Stimulated activated CD8-positive, alpha-beta memory T cell treated with anti-CD3 and anti-CD28 coated beads, Interleukin-7, amount 100 ng/mL, for 1 hour (primary cell): ENCODE data around the gene PPP1R13B.

Experiments
- DNase-seq, 2 donors: peaks; one replicate each; pipeline ENCODE4 v3.0.0-alpha.2; 2020; ENCODE audit warnings: low read depth in 2 of 2

The PPP1R13B gene

DNA sequence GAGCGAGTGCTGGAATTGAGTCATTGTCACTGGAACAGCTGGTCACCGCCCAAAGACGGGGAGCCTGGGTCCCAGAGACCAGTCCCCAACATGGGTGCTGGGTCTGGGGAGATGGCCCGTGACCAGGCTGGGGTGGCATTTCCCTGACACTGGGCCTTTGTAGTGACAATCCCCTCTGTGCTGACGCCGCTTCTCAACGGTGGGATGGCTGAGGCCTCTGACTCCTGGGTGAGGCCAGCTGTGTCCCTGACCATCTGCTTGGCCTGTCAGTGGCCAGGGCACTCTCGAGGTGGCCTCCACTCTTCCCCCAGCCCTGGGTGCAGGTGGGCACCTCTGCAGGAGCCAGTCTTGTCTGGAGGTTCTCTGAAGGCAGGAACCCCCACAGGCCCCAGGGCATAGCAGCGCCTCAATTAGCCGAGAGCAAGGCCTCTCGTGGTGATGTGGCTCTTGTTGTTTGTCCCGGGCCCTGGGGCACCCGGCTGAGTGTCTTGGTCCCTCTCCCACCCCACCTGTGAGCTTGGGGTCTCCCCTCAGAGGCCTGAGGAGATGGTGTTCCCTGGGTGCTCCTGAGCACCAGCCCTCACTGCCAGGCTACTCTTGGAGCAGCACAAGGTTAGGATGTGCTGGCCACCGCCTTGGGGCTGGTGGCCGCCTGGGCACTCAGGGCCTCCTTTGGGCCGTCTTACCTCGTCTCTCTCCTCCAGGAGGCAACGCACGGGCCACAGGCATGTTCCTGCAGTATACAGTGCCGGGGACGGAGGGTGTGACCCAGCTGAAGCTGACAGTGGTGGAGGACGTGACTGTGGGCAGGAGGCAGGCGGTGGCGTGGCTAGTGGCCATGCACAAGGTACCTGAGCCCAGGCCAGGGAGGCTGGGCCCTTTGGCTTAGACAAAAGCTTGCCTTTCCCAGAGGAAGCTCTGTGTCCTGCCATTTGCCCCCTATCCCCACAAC, 115.2 kb downstream of the PPP1R13B start:
- no peak for DNase-seq

DNA sequence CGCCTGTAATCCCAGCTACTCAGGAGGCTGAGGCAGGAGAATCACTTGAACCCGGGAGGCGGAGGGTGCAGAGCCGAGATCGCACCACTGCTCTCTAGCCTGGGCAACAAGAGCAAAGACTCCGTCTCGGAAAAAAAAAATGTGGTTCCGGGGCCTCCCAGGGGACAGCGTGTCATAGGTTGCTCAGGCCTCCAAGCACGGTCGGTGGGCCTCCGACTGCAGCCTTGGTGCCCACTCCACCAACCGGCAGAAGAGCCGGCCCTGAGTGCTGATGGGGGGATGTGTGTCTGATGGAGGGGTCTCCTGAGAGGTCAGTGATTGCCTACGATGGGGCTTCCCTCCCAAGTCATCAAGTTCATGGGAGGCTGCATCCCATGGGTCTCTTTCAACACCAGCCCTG, 115.9 kb downstream of the PPP1R13B start:
- no peak for DNase-seq

DNA sequence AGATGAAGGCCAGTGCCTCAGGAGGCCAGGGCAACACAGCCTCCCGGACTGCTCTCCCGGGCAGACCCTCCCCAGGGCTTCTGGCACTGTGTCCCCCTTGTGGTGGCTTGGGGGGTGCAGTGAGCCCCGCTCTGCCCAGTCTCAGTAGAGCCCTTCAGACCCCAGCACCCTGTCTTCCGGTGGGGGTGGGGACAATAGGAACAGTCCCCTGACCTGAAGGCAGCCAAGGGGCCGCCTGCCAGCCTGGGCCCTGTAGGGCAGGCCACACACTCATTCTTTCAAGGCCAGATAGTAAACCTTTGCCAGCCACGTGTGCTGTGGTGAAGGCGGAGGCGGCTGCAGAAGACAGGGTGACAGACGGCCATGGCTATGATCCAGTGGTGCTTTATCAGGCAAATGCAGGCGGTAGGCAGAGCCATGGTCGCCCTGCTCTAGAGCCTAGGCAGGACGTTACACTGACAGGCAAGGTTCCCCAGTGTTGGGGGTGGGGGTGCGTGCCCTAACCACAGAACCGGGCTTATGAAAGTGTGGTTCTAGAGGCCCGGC, 116.8 kb downstream of the PPP1R13B start:
- DNase-seq = no peak

DNA sequence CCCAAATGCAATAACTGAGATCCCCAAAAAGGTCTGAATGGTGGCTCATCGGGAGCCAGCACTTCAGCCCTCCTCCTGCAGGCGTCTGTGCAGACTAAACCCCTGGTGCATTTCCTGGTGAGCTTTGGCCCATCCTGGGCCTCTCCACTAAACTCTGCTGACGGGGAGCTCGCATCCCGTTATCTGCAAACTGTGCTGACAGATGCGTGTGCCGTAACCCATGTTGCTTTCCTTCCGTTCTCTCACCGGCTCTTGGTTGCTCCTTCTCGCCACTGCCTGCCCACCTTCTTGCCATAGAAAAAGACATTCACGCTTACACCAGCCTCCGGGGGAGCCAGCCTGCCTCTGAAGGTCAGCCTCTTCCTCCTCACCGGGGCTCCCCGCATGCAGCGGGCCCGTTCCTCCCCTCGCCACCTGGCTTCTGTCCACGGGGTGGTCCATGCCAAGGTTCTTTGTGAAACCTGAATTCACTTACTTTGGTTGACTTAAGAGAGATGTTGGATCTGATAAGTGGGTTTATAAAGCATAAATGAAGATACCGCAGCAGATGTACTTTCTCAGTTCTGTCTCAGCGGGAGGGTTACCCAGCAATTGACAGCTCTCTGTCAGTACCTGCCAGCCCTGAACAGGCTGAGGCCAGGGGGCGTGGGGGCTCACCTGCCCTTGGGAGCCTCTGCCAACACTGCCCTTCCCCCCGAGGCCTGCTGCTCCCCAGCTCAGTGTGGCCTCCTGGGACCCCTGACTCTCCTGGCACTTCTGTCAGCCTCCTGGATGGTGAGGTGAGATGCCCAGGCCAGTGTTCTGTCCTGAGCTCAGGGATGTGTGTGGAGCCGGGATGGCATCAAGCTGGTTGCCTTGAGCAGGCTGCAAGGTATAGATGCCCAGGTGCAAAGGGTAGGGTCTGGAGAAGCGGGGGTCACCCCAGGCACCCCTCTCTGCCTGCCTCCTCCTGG, 117.6 kb downstream of the PPP1R13B start:
- DNase-seq = no peak

DNA sequence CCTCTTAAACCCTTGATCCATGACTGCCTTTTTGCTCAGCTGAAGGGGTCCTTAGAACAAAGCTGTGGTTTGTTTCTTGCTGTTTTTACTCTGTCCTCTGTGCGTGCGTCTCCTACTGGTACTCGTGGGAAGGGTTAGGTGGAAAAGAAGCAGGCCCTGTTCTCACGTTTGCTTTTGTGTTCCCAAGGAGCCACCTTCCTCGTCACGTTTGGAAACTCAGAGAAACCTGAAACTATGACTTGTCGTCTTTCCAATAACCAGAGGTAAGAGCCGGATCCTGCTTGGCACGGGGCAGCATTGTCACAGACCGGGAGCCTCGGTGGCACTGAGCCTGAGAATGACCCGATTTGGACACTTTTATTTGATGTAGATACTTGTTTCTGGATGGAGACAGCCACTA, 118.7 kb downstream of the PPP1R13B start:
- DNase-seq = no peak

DNA sequence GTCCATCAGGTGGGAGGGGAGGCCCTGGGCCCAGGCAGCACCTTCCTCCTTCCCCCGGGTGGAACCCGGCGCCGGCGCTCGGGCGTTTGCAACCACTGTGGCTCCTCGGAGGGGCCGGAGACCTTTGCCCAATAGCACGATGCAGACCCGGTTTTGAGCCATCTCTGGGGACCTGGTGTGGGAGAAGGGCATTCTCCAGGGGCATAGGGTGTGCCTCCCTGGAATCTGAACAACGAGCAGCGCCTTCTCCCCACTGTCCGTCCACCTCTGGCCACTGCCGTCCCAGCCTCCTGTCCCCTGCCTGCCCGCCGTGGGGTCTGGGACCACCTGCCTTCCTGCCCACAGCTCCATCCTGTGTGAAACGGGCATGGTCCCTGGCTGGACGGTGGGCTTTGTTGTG, 119.2 kb downstream of the PPP1R13B start:
- DNase-seq = no peak

DNA sequence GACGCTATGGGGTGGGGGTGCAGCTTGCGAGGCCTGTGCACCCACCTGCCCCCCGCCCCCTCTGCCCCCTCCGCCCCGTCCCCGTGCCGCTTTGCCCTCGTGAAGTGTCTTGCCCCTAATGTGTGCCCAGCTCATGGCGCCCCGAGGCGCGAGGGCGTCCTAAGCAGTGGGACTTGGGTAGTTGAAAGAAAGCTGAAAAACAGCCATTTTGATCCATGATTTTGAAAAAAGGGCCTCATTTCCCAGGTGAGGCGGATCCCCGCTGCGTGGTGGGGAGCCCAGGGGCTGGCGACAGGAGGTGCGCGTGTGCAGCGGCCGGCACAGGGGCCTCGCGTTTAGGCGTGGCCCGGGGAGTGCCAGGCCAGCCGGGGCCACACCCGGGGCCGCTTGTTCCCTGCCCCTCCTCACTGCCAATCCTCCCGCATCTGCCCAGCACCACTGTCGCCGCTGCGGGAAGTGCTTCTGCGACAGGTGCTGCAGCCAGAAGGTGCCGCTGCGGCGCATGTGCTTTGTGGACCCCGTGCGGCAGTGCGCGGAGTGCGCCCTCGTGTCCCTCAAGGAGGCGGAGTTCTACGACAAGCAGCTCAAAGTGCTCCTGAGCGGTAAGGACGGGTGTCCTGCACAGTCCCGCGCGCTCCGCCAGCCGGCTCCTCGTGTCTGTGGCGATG, 119.9 kb downstream of the PPP1R13B start:
- DNase-seq = no peak

DNA sequence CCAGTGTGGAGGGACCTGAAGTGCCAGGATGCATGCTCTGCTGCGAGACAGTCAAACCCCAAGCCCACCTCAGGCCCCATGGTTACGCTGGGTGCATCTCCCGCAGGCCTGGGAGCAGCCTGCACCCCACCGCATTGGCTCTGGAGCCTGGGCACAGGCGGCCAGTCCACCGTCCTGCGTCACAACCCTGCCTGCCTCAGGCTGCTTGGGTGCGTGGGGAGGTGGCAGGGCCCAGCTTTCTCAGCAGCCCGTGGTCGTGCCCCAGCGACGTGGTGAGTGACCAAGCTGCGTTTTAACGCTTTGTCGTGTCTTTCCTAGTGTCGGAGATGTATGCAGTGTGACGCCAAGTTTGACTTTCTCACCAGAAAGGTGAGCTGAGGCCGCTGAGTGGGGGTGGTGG, 120.9 kb downstream of the PPP1R13B start:
- no peak for DNase-seq

DNA sequence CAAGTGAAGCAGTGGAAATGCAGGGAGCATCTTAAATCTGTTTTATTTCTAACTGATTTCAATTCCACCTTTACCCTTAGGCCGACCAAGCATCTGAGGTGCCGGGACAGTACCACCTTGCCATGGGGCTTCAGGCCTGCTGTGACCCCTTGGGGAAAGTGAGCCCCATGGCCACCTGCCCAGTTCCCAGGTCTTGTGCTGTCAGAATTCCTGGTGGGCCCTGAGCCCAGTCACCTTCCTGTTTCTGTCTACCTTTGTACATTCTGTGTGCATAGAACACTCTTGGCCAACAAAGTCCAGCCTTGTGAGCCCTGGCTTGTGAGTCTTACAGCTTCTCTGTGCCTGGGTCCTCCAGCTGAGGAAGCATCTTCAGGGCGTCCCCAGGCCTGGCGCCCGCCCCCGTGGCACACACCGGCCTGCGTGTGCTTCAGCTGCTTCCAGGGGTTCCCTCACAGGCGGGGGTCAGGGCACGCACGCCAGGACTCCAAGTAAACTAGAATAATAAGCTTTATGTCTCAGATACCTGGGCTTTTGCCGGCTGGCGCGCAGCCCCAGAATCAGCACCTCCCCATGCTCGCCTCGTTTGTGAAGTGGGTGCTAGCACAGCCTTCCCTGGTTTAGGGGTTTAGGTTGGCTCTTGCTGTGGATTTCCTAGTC, 121.5 kb downstream of the PPP1R13B start:
- no peak for DNase-seq

DNA sequence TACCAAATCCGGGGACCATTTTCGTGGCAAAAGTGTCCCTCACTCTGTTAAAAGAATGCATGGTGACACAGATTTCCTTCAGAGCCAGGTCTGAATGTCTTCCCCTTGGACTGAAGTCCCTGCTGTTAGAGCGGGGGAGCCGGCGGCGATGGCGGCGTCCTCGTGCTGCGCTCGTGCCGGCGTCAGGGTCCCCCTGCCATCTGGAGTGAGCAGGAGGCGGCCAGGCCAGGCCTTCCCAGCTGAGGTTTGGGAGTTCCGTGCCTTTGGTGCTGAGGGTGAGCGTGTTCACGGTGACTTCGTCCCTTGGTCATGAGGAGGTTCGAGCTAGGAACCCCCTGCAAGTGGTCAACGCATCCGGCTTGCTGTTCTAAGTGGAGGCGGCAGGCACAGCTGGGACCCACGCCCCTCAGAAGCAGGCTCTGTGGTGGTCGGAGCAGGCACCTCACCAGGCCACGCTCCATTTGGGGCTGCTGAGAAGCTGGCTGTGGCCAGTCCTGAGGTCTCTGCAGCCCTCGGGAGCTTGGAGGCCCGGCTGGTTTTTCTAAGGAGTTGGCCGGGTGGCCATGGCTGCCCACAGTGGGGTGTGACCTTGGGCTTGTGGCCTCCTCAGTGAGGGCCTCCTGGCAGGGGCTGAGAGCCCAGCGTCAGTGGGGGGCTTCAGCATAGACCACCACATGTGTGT, 122.2 kb downstream of the PPP1R13B start:
- DNase-seq = no peak

DNA sequence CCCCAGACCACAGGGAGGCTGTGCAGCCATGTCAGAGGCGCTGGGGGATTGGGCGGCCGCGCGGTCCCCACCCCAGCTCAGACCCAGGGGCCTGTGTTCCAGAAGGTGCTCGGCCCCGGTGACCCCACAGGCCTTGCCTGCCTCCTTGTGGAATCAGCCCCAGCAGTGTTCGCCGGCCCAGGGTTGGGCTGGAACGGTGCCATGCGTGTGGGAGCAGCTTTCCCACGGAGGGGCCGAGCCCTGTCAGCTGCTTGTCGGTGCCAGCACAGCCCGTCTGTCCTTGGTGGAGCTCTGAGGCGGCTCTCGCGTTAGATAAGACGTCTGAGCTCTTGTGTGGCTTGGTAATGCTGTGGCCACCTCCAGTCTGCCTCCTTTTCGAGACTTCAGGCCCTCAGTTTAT, 123.3 kb downstream of the PPP1R13B start:
- DNase-seq = no peak

DNA sequence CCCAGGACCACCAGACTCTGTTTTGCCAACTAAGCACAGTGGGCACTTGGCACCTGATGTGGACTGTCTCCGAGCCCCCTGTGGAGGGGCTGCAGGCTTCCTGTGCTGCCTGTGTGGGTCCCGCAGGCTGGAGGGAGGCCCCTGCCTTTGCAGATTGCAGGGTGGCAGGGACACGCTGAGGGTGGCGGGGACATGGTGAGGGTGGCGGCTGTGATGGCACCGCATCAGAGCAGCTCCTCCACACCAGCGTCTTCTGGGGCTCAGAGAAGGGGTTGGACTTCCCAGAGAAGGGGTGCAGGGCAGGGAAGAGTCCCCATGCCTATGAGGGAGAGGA, 123.7 kb downstream of the PPP1R13B start:
- DNase-seq = no peak

DNA sequence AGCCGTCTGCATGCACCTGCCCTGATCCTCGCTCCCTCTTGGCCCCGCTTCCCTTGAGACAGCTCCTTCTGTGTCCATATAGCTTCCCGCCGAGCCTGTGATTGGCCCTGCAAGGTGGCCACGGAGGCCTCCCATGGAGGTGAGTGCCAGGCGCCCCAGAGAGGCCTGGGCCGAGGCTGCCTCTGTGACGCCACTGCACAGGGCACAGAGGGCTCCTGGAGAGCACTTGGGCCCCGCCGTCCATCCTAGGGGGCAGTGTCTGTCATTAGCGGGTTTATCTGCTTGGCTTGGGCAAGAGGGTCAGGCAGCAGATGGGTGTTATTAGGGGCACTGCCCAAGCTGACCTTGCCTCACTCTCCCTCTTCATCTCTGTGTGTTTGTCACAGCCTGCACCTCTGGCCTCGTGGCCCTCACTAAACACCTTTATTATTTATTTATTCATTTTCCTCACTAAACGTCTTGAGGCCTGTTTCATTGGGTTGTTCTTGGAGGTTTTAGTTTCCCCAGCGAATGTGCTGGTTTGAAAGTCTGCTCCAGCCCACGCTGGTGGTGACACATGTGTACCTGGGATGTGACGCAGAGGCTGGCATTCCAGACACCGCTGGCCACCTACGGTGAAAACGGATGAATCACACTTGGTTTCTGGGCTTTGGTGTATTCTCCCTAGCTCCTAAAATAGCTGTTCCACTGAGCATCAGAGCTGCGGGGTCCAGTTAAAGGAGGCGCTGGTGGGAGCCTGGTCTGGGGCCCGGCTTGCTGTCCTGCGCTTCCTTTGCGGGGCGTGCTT, 125.8 kb downstream of the PPP1R13B start:
- DNase-seq = no peak

DNA sequence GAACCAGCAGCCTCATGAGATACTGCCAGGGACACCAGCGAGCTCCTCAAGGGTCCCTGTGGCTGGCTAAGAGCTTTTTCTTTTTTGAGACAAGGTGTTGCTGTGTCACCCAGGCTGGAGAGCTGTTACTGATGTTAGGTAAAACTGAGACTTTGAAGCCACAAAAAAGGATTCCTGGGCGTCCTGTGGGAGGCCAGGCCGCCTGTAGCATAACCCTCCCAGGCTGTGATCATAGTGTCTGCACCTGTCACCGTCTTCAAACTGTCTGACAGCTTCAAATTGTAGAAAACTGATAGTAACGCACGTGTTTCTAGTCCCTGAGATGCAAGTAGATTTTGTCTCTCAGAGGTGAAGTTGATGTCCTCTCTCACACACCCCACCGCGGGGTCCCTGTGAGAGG, 127.6 kb downstream of the PPP1R13B start:
- no peak for DNase-seq

DNA sequence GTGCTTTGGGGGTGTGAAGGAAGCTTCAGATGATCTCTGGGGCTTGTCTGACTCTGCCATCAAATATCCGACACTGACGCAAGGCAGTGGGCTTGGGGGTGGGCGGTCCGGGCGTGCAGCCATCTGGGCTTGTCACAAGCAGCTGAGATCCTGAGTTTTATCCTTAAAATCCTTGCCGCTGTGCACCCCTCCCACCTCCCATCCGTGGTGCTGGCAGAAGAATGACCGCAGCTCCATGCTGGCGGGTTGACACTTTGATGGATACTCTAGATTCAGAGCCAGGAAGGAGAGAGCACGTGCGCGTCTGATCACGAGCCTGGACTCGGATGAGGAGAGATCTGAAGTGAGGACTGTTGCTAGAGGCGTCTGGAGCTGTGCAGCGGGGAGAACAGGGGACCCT, 128.8 kb downstream of the PPP1R13B start:
- DNase-seq = no peak

DNA sequence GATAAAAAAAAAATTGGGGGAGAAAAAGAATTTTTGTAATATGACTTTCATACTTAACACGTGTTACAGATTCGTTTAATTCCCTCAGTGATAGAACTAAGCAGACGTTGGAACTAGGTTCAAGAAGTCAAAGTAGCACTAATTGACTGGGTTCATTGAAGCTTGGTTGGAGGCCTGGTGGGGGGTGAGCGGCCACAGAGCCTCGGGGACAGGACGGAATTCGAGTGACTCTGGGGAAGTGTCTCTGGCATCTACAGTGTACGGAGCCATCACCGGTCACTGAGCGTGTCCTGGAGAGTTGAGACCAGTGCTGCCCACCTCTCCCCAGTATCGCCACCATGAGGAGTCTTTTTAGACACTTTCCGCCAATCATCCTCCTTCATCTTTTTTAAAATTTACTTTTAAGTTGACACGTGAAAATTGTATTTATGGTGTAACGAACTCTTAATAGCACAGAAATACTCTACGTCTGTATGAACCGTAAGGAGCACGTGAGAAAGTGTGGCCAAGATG, 130.4 kb downstream of the PPP1R13B start:
- no peak for DNase-seq

DNA sequence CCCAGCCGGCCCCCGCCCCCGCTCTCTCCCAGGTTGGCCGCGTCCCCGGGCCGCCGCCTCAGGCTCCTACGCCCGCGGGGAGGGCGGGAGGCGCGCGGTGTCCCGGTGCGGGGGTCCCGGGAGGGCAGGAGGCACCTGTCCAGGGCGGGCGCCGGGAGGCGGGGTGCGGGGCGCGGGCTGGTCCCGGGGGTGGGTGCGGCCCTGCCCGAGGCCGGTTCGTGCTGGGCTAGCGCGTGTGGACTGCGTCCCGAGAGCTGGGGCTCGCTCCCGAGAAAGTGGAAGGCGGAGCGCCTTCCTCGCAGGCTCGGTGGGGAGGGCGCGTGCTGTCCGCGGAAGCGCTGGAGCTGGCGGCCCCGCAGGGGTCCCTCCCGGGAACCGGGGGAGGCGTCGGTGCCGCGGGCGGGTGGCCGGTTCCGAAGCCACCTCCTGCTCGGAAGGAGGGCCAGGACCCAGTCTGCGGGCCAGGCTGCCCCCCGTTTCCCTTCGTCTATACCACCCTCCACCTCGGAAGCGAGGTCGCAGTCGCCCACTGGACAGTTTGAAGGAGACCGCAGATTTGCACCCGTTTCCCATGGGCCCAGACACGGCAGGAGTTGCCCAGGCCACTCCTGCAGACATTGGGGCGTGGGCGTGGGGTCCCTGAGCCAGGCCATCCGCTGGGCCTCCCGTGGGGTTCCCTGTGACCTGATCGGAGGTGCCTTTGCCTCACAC, 131.1 kb downstream of the PPP1R13B start:
- no peak for DNase-seq

DNA sequence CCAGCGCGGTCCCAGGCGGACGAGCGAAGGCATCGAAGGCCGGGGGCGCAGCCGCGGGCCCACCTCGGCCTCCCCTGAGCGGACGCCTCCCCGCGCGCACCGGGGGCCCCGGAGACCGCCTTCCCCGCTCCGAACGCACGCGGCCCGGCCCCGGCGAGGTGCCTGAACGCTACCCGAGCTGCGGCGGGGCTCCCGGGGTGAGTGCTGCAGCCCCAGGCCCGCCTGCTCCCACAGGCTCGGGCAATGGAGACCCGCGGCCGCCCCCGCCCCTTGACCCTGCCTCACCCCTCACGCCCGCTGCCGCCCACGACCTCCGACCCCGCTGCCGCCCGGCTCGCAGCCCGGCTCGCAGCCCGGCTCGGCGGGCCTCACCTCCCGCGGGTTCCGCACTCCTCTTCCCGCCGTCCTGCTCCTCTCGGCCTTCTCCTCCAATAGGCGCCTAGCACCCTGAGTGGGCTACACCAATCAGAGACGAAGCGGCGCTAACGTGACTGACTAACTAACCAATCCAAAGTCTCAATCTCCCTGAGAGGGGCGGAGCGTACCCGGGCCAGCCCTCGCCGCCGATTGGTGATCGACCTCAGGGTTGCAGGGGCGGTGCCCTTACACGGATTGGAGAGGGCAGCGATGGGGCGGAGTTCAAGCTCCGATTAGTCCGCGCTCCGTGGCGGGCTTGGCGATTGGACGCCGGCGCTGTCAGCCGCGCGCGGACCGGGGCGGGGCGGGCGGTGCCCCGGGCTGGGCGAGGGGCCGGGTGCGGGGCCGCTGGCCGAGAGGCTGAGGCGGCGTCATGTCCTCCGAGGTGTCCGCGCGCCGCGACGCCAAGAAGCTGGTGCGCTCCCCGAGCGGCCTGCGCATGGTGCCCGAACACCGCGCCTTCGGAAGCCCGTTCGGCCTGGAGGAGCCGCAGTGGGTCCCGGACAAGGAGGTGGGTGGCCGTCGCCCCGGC, 132.0 kb downstream of the PPP1R13B start, which contains the start of the genes XRCC3 and ZFYVE21:
TSS of gene XRCC3 (minus strand) at position 400 of the 949 bp plus-strand sequence. CDS start 4,364 bp downstream, outside the sequence.
TSS of gene ZFYVE21 (plus strand) at position 759 of the 949 bp plus-strand sequence. CDS start at position 791, 32 bp downstream.
- peak; percentile 99 for DNase-seq
